Keratinocyte (primary cell): Measurements from ENCODE around the gene TSR3.

ENCODE experiments used
- EZH2 ChIP-seq: IDR thresholded peaks from one replicate; pipeline ENCODE4 v1.6.1; 2012; ENCODE audit warnings: inconsistent platforms, mild to moderate bottlenecking, low read length, moderate library complexity
- TF ChIP-seq, protein P1 (sequence below), 3 experiments: IDR thresholded peaks in 1 of 3; conservative IDR thresholded peaks in 1 of 3; optimal IDR thresholded peaks in 1 of 3; 2 replicates in 2 of 3; 3 replicates in 1 of 3; pipeline versions ENCODE3 to v1.5.1; 2011; ENCODE audit warnings: low read length in 3 of 3, mild to moderate bottlenecking in 3 of 3, moderate library complexity in 2 of 3, control low read depth in 1 of 3, inconsistent platforms in 1 of 3; ENCODE audit not compliant: insufficient read depth in 2 of 3; ENCODE audit errors: extremely low read depth in 1 of 3

- TF ChIP-seq, protein P1, sequence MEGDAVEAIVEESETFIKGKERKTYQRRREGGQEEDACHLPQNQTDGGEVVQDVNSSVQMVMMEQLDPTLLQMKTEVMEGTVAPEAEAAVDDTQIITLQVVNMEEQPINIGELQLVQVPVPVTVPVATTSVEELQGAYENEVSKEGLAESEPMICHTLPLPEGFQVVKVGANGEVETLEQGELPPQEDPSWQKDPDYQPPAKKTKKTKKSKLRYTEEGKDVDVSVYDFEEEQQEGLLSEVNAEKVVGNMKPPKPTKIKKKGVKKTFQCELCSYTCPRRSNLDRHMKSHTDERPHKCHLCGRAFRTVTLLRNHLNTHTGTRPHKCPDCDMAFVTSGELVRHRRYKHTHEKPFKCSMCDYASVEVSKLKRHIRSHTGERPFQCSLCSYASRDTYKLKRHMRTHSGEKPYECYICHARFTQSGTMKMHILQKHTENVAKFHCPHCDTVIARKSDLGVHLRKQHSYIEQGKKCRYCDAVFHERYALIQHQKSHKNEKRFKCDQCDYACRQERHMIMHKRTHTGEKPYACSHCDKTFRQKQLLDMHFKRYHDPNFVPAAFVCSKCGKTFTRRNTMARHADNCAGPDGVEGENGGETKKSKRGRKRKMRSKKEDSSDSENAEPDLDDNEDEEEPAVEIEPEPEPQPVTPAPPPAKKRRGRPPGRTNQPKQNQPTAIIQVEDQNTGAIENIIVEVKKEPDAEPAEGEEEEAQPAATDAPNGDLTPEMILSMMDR (optimal IDR thresholded peaks at IDR 0.05 in 1 of 3, IDR thresholded peaks at IDR 0.05 in 1 of 3, conservative IDR thresholded peaks at IDR 0.05 in 1 of 3; ENCODE audit: extremely low read depth in 1 of 3, insufficient read depth in 2 of 3, low read length in 3 of 3) = no peak
- no peak for TF ChIP-seq EZH2
These were observed 42.4 kb downstream of the TSR3 start, which contains the start of gene UBE2I for GRCh38 chr16:1308977-1309885.
